HG03280 (cell line): ENCODE data around the gene KCNT1.

Source experiments
- ATAC-seq: cut with Tn5 transposase; IDR thresholded peaks from one replicate; pipeline ENCODE4 v1.9.1; 2021; ENCODE audit warnings: mild to moderate bottlenecking, moderate library complexity; ENCODE audit not compliant: unreplicated experiment

KCNT1 gene

GRCh38 chr9:135840539-135840938, 138.6 kb downstream of the KCNT1 start:
- no peak for ATAC-seq
